ENCODE results near the gene RIPK1. TPM values are rescaled to one million over a fixed set of nuclear protein-coding genes. Genes with fewer than 3 reads are reported as not detected.

Gene RIPK1
- total RNA-seq, 1 donor from 2014 or later, result 32.7 TPM

GRCh38 chr6:3079682-3080081 is 11.4 kb downstream of the RIPK1 start:
- DNase-seq (ENCODE audit: extremely low read depth, low read depth, low spot score), result no peak

- no peak for DNase-seq (ENCODE audit: extremely low read depth, low read depth, low spot score)
These were observed 13.7 kb downstream of the RIPK1 start for GRCh38 chr6:3081960-3082359.

GRCh38 chr6:3085074-3085473 is 16.8 kb downstream of the RIPK1 start:
- no peak for DNase-seq (ENCODE audit: extremely low read depth, low read depth, low spot score)

- DNase-seq (ENCODE audit: extremely low read depth, low read depth, low spot score), result no peak
These were observed 18.1 kb downstream of the RIPK1 start for GRCh38 chr6:3086282-3086946.

GRCh38 chr6:3088446-3088845 is 20.2 kb downstream of the RIPK1 start:
- no peak for DNase-seq (ENCODE audit: extremely low read depth, low read depth, low spot score)

GRCh38 chr6:3088968-3089367 is 20.7 kb downstream of the RIPK1 start:
- no peak for DNase-seq (ENCODE audit: extremely low read depth, low read depth, low spot score)

GRCh38 chr6:3090013-3090412 is 21.7 kb downstream of the RIPK1 start:
- no peak for DNase-seq (ENCODE audit: extremely low read depth, low read depth, low spot score)

- DNase-seq (ENCODE audit: extremely low read depth, low read depth, low spot score), result no peak
These were observed 26.5 kb downstream of the RIPK1 start for GRCh38 chr6:3094815-3095214.

- no peak for DNase-seq (ENCODE audit: extremely low read depth, low read depth, low spot score)
These were observed 34.6 kb downstream of the RIPK1 start for GRCh38 chr6:3102875-3103274.

- no peak for DNase-seq (ENCODE audit: extremely low read depth, low read depth, low spot score)
These were observed 40.6 kb downstream of the RIPK1 start for GRCh38 chr6:3108746-3109414.

- no peak for DNase-seq (ENCODE audit: extremely low read depth, low read depth, low spot score)
These were observed 41.5 kb downstream of the RIPK1 start for GRCh38 chr6:3109761-3110160.

GRCh38 chr6:3114377-3114776 is 46.1 kb downstream of the RIPK1 start:
- DNase-seq (ENCODE audit: extremely low read depth, low read depth, low spot score), result no peak

GRCh38 chr6:3117912-3118352 is 49.6 kb downstream of the RIPK1 start:
- DNase-seq (ENCODE audit: extremely low read depth, low read depth, low spot score), result no peak

- no peak for DNase-seq (ENCODE audit: extremely low read depth, low read depth, low spot score)
These were observed 50.2 kb downstream of the RIPK1 start, which contains the start of gene BPHL for GRCh38 chr6:3118353-3119039. Gene BPHL (plus strand): TSS chr6:3118711. CDS start chr6:3118741, 30 bp downstream.

- no peak for DNase-seq (ENCODE audit: extremely low read depth, low read depth, low spot score)
These were observed 50.9 kb downstream of the RIPK1 start for GRCh38 chr6:3119040-3119723.

GRCh38 chr6:3120765-3121089 is 52.4 kb downstream of the RIPK1 start:
- no peak for DNase-seq (ENCODE audit: extremely low read depth, low read depth, low spot score)

- no peak for DNase-seq (ENCODE audit: extremely low read depth, low read depth, low spot score)
These were observed 54.5 kb downstream of the RIPK1 start for GRCh38 chr6:3122823-3123182.

GRCh38 chr6:3124667-3125066 is 56.4 kb downstream of the RIPK1 start:
- DNase-seq (ENCODE audit: extremely low read depth, low read depth, low spot score), result no peak

- DNase-seq (ENCODE audit: extremely low read depth, low read depth, low spot score), result no peak
These were observed 57.5 kb downstream of the RIPK1 start for GRCh38 chr6:3125815-3126214.

GRCh38 chr6:3128356-3129108 is 60.2 kb downstream of the RIPK1 start:
- no peak for DNase-seq (ENCODE audit: extremely low read depth, low read depth, low spot score)

- no peak for DNase-seq (ENCODE audit: extremely low read depth, low read depth, low spot score)
These were observed 63.4 kb downstream of the RIPK1 start for GRCh38 chr6:3131695-3132094.

All from glomerular endothelial cell (primary cell).